Right lobe of liver (tissue), 4 donors: ENCODE measurements around the gene TTC6.

Source experiments
- POLR2A ChIP-seq: fragments of 450-650 bp; IDR thresholded peaks from one replicate; pipeline ENCODE4 v1.6.1; 2017; ENCODE audit warnings: antibody characterized with exemption, mild to moderate bottlenecking
- TF ChIP-seq, protein P1 (sequence below), 4 donors: fragments of 200-600 bp in 3 of 4; fragments of 450-650 bp in 1 of 4; IDR thresholded peaks; one replicate each; pipeline versions ENCODE4 v1.5.1 to v1.8.0; 2016 to 2022; ENCODE audit warnings: antibody characterized with exemption in 4 of 4, mild to moderate bottlenecking in 2 of 4
- donor health status: DM: no; HTN: no; CAD: no.
- donor health status: DM: no; HTN: no; CAD: no.
- donor health status: DM: no; HTN: yes; CAD: no.

DNA sequence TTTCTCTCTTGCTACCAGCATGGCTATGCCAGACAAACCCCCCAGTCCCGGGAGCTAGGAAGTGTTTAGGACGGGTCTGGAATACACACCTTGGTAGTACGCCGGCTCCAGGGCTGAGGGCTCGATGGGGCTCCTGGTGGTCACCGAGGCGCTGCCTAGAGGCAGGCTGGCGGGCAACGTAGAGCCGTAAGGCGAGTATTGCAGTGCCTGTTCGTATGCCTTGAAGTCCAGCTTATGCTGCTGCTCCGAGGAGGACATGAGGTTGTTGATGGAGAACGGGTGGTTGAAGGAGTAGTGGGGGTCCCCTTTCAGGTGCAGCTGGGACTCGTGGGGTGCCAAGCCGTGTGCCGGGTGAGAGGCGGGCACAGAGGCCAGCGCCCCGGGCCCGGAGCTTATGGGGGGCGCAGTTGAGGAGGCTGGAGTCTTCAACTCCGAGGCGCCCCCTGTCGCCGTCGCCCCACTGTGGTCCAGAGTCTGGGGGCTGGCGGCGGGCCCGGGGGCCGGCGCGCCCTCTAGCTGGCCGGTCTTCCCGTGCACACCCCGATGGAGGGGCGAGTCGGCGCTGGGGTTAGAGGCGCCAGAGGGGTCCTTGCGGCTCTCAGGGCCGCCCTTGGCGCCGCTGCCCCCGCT is 4.0 kb upstream of the TTC6 start:
- TF ChIP-seq POLR2A = no peak
- TF ChIP-seq, protein P1, sequence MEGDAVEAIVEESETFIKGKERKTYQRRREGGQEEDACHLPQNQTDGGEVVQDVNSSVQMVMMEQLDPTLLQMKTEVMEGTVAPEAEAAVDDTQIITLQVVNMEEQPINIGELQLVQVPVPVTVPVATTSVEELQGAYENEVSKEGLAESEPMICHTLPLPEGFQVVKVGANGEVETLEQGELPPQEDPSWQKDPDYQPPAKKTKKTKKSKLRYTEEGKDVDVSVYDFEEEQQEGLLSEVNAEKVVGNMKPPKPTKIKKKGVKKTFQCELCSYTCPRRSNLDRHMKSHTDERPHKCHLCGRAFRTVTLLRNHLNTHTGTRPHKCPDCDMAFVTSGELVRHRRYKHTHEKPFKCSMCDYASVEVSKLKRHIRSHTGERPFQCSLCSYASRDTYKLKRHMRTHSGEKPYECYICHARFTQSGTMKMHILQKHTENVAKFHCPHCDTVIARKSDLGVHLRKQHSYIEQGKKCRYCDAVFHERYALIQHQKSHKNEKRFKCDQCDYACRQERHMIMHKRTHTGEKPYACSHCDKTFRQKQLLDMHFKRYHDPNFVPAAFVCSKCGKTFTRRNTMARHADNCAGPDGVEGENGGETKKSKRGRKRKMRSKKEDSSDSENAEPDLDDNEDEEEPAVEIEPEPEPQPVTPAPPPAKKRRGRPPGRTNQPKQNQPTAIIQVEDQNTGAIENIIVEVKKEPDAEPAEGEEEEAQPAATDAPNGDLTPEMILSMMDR (IDR thresholded peaks at IDR 0.05) = peak; percentile 39 to 84 (median 60)
